AG08395 (cell line): ENCODE measurements around the gene TNFRSF13B.
"Not testable (repeated sequence)": the region's sequence is repeated elsewhere in the genome, so short reads cannot be mapped to it uniquely, and the experiment has no call there.

Experiments used
- DNase-seq: peaks from one replicate; pipeline ENCODE4 v3.0.0; 2012; ENCODE audit warnings: mixed read lengths, low spot score

TNFRSF13B gene

DNA sequence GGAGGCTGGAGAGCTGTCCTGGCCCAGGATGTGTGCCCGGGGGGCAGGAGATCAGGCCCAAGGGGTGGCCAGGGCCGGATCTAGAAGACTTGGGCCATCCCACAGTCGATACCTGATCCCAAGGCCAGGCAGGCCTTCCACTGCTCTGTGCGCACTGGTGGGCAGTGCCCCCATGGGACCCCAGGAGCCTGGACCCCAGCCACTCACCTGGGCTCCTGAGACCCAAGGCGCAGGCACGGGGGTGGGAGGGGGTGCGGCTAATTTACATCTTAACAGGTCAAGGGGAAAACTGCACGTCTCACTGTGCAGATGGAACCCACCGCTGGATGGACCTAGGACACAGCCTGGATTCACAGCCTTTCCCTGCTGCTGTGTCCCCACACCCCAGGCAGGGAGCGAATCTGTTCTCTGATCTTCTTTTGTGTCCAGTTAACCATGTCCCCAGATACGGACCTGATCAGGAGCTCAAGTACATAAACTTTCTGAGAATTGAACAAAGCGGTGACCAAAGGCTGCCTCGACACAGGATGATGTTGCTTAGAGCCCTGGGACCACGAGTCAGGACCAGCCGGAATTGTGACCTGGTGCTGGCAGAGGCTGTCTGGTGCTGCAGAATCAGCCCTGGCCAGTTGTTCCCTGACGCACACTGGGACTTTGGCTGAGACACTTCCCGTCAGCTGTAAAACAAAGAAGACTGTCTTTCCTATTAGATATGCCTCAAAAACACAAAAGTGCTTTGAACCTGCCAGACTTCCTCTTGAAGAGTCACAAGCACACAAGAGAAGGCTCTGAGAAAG is 60.6 kb downstream of the TNFRSF13B start:
- DNase-seq, result no peak

- DNase-seq, result no peak
Observed at GRCh38 chr17:16910341-16910740, 61.6 kb downstream of the TNFRSF13B start.

- DNase-seq, result no peak
Observed at GRCh38 chr17:16909472-16910246, 62.3 kb downstream of the TNFRSF13B start.

DNA sequence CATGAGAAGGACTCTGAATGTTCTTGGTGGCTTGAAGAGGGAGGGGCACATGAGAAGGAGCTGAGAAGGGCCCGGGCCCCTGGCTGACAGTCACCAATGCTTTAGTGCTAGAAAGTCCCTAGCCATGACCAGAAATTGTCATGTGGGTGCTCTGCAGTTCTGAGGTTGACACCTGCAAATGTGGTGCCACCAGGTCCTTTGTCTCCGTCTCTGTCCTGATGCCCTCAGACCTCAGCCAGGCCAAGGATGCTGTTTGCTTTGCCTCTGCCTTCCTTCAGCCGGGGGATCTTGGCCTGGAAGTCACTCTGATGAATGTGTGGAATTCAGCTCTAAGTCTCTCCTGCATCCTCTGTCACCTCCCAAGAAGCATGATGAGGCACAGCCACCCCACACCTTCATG is 63.6 kb downstream of the TNFRSF13B start:
- DNase-seq, result no peak

- no peak for DNase-seq
Observed at GRCh38 chr17:16906680-16907079, 65.2 kb downstream of the TNFRSF13B start.

- DNase-seq, result no peak
Observed at GRCh38 chr17:16905593-16906191, 66.2 kb downstream of the TNFRSF13B start.

- DNase-seq, result not testable (repeated sequence)
Observed at GRCh38 chr17:16903070-16903469, 68.8 kb downstream of the TNFRSF13B start.

DNA sequence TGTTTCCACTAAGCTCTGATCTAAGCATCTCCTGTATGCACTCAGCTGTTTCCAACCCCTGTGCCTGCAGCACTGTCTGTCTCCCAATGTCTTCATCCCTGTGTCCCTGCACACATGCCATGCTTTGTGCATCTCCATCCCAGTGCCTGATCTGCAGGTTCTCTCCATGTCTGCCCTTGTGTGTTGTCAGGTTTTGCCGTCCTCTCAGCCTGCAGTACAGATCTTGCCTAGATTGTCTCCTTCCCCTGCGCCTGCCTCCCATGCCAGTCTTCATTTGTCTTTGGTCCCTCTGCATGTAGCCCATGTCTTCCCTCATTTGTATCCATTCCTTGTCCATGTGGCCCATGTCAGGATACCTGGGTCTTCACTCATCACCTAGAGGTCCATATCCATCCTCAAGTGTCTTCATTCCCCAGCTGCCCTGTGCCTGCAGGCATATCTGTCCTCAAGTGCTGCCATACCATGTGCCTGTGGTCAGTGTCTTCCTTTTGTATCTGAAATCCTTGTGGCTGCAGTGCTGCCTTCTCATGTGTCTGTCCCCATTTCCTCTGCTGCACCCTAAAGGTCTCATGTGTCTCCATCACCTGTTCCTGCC is 71.5 kb downstream of the TNFRSF13B start:
- DNase-seq, result no peak

- DNase-seq, result not testable (repeated sequence)
Observed at GRCh38 chr17:16897211-16897896, 74.6 kb downstream of the TNFRSF13B start.

- DNase-seq, result not testable (repeated sequence)
Observed at GRCh38 chr17:16896235-16896634, 75.7 kb downstream of the TNFRSF13B start.

DNA sequence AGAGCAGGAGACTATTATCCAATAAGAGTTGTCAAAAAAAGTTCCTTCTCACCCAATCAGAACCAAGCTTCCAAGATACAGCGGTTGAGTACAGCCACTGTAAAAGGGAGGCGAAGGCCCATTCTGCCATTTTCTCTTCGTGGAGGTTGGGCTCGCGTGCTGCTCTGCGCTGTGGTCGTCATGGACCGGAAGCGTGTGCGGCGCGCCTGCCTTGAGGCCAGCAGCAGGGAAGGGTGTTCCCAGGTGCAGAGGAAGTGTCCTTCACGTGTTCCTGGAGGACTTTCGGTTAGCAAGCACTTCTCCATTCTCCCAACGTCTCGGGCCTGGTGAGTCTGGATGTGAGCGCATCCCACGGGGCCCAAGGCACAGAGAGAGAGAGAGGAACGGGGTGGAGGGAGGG is 78.4 kb downstream of the TNFRSF13B start:
- DNase-seq, result not testable (repeated sequence)

GRCh38 chr17:16892876-16893454 is 79.0 kb downstream of the TNFRSF13B start:
- DNase-seq, result not testable (repeated sequence)

GRCh38 chr17:16889088-16889465 is 82.8 kb downstream of the TNFRSF13B start:
- DNase-seq, result no peak
